HG03060 (cell line): ENCODE measurements around the gene DDX25.

Experiments used
- ATAC-seq: cut with Tn5 transposase; IDR thresholded peaks from one replicate; pipeline ENCODE4 v1.9.1; 2021; ENCODE audit warnings: low read depth, moderate number of reproducible peaks; ENCODE audit not compliant: unreplicated experiment

DDX25 gene

DNA sequence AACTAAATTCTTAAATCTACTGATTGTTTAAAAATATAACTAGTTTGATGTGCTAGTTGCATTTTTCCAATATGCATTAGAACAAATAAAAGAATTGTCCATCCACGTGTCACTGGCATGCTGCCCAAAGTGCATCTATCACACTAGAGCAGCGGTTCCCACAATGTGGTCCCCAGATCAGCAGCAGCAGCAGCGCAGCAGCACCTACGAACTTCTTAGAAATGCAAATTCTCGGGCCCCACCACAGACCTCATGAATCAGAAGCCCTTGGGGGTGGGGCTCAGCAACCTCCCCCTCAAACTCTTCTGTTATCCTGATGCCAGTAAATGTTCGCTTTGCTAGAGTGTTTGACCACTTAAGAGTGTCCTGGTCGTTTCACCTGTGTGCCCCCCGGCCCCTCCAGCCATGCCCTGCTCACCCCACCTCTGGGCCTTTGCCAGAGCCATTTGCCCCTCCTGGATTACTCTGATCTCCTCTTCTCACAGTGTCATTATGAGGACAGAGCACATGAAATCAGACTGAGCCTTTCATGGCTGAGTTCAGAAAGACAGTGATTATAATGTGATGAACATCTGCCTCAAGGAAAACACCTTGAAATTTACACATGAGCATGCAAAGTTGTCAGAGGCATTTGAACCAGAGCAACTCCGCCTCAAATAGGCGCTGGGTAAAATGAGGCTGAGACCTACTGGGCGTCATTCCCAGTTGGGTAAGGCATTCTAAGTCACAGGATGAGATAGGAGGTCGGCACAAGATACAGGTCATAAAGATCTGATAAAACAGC, 28.9 kb downstream of the DDX25 start:
- no peak for ATAC-seq

DNA sequence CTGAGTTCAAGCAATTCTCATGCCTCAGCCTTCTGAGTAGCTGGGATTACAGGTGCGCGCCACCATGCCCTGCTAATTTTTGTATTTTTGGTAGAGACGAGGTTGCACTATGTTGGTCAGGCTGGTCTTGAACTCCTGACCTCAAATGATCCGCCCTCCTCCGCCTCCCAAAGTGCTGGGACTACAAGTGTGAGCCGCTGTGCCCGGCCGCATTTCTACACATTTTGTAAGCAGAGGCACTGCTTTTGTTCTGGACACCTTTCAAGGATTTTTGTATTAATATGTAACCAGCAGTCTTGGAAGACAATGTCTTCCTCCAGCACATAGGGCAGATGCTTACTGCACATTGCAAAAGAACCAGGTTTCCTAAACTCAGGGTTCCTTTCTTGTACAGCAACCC, 30.2 kb downstream of the DDX25 start:
- ATAC-seq: no peak

DNA sequence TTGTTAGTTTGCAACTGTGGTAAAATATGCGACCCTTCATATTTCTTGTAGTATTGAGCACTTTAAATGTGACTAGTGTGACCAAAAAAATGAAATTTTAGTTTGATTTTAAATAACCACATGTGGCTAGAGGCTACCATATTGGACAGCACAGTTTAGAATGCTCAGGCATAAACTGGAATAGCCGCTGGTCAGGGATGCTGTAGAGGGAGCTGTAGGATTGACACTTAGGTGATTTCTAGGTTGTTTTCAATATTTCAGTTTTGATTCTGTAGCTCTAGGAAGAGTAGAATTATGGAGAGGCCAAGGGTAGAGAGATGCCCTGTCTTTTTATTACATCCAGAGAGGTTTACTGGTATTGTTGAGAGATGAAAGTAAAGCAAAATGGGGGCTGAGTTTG, 30.7 kb downstream of the DDX25 start:
- ATAC-seq: no peak

DNA sequence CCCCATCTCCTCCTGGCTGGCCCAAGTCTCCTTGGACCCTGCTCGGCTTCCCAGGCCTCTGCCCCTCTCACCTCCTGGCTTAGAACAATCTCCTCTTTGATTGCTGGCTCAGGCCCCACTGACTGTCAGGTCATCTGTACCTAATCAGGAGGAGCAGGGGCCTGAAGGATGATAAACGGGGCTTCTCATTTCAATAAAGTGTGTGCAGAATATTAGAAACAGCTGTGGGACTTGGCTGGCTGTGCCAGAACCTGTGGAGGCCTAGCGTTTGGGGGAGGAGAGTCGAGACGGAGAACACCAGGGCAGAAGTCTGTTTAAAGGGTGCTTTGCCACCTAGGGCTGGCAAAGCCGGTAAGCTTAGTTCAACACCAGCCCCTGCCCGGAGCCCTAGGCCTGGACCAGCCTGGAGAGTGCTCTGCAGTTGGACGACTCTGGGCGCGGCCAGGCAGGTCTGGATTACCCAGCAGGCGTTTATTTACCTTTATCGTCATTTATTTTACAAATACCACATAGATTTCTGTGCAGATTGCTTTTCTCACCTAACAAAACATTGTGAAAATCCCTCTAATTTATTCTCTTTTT, 31.4 kb downstream of the DDX25 start:
- no peak for ATAC-seq

DNA sequence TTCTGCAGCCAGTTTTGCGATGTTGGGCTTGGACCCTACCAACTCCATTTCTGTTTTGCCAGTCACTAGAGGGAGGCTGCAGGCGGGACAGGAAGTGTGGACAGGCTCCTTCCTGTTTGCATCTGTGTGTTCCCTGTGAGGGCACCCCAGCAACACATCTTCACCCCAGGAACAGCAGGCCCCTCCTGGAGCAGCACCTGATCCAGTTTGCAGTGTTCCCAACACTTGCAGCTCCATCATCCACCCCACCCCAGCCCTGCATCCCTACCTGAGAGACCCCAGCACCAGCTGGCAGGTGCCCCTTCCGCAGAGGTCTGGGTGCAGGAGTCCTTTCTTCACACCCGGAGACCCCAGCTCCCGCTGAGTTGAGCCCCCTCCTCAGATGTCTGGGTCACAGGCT, 34.1 kb downstream of the DDX25 start:
- ATAC-seq: no peak

DNA sequence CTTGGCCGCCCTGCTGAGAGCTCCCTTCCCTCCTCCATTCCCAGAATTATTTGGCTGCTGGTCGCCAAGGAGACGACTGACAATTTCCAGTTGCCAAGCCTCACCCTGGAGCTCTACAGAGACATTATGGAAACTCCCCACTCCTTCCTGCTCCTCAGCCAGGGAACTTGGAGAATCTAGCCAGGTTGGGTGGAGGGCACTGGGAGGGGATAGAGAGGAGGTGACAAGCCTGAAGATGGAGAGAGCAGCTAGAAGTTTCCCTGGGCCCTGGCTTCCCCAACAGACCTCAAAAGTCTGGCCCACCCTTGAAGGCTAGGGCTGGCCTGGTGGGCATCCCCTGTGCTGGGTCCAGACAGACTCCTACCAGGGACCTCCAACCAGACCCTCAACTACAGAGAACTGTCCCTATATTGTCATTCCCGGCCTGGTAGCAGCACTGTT, 34.8 kb downstream of the DDX25 start:
- ATAC-seq: no peak

DNA sequence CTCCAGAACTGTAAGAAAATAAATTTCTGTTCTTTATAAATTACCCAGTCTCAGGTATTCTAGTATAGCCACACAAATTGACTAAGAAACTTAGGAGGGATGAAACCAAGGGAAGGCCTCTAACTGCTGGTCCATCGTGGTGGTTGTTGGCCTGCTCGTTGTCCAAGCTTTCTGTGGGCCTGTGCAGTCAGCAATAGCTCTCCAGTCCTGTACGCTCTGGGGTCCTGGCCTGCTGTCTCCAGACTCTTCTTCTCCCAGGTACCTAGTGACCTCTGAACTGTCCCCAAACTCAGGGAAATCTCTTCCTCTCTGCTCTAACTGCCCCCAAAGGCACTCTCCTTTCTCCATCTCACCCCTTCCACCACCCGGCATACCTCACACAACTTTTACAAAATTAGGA, 35.8 kb downstream of the DDX25 start:
- ATAC-seq: no peak

DNA sequence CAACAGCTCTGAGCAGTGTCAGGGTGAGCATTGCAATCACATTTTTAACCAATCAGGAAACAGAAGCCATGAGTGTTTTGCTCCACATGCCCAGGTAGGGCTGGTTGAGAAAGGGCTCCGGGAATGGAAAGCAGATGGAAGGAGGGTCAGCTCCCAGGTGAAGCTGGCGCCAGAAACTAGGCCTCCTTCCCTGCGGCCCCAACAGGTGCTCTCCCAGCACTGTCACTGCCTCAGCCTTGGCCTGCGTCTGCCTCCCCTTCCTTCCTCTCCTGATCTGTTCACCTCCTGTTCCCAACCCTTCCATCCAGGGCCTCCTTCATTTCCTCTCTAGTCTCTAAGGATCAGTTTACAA, 36.9 kb downstream of the DDX25 start:
- ATAC-seq: no peak

DNA sequence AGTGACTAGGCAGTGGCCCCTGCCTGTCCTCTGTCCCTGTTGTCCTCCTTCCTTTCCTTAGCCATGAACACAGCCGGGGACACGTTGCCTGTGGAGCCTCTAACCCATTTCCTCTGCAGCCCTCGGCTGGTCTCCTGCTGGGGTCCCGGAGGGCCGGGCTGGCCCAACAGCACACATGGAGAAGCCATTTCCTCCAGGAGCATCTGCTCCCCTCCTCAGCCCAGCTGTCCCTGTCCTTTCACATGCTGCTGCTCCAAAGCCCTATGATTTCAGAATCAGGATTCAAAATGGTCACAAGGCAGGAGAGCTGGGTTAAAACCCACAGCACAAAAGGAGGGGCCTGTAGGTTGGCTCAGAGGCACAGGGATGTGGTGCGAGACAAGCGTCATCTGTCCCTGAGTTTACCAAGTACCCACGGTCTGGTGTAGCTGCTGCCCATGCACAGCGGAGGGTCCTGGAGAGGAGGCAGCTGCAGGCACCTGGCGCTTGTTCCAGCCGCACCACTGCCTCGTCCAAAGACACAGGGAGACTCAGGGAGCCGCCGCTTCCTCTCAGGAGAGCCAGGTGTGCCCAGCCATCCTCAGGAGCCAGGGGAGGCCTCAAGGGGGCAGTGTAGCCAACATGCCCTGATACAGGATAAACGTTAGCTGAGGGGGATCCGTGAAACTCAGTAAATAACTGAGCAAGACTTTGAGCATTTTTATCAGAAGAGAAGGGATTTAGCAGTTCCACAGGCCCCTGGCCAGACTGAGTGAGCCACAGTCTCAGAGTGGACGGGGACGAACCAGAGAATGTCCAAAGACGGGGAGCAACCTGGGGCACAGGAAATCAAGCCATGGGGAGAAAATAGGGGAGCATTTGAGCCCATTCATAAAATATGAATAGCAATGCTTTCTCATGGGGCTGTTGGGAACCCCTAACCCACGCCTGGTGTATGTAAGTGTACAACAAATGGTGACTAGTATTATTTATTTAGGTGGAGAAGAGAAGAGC, 37.6 kb downstream of the DDX25 start:
- no peak for ATAC-seq

DNA sequence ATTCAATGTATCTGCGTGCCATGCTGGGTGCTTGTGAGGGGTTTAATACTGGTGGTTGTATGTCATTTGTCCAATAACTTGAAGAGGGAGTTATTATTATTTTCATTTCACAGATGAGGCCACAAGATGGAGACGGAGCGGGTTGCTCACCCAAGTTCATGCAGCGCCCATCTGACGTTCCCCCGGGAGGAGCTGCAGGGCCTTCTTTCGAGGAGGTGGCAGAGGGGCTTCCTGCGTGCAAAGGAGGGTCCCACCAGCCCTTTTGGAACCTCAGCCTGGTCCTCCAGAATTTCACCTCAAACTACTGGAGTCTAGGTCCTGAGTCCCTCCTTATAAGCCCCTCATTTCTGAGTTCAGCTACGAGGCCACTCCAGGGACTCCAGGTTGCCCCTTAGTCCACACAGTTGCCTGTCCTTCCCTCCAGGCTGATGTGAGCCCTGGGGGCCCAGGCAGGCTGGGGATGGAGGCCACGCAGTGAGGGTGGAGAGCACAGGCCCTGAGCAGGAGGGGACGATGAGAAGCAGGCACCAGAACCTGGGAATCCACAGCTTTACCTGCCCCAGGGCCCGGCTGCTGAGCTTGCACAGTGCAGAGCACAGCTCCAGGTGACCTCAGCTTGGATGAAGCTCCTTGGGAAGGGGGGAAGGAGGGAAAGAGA, 38.6 kb downstream of the DDX25 start:
- ATAC-seq: no peak

DNA sequence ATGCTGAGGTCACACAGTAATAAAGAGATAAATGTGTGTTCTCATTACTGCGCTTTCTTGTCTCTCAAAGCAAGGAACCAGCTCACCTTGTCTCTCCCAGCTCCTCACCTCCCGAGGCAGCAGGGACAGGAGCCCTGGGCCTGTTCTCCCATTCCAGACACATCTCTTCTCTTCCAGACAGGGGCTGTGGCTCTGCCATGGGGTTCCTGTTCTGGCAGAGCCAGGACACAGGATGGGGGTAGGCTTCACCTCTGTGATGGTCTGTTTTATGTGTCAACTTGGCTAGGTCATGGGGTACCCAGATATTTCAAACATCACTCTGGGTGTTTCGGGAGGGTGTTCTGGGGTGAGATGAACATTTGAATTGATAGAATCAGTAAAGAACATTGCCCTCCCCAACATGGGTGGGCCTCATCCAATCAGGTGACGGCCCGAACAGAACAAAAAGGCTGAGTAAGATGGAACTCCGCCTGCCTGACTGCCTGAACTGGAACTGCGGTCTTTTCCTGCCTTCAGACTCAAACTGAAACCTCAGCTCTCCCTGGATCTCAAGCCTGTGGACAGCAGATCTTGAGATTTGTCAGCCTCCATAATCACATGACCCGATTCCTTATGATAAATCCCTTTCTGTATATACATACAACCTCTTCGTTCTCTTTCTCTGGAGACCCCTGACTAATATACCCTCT, 39.5 kb downstream of the DDX25 start:
- no peak for ATAC-seq

DNA sequence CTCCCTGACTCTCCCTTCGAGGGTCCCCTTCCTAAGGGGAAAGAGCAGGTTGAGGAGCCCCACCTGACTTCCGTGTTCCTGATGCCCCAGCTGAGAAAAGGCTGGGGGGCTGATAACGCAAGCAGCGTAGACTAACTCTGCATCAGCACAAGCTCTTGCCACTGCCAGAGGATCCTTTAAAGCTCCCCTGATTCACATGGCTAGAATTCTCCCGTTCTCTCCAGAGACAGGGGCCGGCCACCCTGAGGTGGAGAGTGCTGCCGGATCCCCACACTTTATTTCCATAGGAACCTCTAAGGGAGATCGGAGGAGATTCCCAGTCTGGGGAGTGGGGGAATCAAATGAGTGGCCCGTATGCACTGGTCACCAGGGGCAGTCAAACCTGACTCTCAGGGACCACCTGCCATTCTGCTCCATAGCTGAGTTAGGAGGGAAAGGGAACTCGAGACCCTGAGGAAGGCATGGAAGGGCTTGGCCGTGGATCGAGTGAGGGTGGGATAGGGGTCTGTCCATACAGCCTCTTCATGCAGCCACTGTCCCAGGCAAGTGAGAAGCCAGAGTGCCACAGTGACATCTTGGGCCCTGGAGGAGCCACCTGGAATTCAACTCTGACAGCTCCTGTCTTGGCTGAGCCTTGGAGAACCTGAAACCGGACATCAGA, 40.2 kb downstream of the DDX25 start:
- ATAC-seq: no peak

DNA sequence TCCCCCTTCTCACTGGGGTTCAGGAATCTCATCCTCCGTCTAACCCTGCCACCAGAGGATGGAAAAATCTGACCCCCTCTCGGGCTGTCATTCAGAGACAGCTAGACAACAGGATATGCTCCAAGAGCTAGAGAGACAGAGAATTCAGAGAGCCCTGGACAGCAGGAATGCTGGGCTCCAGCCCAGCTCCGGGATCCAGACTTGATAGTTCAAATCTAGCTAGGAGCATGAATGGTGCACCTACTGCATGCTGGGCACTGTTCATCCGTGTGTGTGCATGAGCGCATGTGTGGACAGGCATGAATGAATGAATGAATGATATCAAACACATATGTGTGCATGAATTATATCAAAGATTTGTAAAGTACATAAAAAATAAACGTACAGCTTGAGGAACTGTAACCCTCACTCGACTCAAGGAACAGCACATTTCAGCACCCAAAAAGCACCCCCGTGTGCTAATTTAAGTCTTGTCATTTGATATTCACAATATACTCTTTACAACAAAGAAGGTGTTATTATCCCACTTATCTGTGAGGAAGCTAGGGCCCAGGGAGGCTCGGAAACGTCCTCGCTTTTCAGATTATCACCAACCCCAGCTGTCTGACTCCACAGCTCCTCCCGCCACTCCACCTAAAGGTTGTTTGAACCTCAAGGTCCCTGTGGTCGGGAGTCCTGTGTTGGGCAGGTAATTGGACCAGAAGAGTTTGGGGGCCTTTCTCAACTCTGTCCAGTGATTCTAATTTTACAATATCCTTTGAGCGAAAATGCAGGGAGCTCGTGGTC, 40.9 kb downstream of the DDX25 start:
- no peak for ATAC-seq

DNA sequence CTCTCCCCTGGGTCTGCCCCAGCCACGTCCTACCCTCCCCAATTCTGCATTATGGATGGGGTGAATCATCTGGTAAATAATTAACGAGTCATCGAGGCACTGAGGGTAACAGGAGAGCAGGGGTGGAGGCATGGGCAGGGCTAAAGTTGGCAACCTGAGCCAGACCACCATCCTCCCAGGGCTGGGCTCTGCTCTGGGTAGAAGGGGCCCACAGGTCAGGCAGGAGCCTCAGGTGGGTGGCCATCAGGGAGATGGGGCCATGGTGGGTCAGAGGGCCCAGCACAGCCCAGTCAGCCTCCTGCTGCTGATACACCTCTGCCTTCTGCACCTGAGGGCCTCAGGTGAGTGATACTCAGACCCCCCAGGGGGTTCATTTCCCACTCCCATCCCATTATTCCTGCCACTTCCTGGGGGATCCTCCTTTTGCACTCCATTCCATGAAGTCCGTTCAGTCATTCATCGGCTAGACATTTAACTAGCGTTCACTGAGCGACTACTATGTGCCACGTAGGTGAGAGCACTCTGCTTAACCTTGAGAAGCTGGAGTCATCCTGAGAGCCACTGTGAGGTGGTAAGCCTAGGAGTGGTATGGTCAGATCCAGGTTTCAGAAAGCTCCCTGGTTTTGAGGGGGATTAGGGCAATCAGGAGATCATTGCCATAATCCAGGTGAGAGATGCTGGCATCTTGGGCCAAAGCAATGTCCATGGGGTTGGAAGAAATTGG, 41.7 kb downstream of the DDX25 start, which contains the start of gene VSIG10L2:
Gene VSIG10L2, plus strand, starts transcription at position 248 of the 724 bp plus-strand sequence. Its CDS starts 12 bp downstream, at position 260.
- no peak for ATAC-seq

DNA sequence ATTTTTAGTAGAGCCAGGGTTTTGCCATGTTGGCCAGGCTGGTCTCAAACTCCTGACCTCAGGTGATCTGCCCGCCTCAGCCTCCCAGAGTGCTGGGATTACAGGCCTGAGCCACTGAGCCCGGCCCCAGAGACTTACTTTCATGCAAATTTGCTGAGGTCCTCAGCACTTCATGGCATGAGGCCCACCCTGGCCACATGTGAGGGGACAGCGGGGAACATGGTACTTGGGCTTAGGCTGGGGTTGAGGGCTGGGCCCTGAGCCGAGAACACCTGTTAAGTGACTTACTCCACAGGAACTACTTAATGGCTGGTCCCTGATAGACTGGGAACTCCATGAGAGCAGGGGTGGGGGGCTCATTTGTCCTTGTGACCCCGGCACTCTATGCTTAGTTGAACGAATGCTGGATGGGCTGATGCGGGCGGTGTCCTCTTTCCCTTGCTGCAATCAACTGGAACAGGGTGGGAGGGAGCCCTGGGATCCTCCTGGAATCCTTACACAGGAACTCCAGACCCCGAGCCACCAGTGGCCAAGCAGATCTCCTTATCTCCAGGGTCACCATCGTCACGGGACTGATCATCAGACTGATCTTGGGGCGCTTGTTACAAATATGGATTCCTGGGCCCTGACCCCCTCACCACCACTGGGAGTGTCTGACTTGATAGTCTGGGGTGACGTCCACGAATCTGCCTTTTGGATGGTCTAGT, 42.6 kb downstream of the DDX25 start:
- ATAC-seq: no peak

DNA sequence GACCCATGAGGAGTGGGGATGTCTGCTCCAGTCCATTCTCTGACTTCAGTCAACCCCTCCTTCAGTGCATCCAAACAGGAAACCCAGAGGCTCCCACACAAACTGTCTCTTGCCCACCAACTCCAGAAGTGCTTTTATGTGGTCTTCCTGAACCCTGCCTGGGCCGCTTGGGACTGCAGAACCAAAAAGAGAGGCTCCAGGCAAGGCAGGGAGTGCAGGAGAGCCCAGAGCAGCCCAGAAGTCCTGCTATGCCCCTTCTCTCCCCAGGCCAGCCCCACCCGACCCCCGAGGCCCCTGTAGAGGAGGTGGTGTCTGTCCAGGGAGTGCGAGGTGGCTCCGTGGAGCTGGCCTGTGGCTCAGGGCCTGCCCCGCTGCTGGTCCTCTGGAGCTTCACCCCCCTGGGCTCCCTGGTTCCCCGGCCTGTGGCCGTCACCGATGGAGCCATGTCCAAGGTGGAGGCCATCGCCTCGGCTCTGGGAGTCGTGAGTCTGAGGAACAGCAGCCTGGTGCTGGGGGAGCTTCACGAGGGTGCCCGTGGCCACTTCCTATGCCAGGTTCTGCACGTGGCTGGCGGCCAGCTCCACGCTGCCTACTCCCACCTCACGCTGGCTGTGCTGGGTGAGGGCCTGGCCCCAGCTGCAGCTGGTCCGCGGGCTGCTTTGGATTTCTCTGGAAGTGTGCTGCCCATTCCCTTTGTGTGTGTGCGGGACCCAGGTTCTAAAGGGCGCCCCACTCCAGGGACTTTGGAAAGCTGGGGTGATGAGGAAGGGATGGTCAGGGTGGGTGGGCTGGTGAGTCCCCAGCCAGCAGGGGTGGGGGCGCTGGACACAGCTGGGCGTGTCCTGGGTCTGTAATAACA, 43.3 kb downstream of the DDX25 start:
- no peak for ATAC-seq
